Peyer's patch (tissue), 4 donors: Measurements from ENCODE around the gene AP1M1.

Source experiments
- CTCF ChIP-seq, 6 experiments: fragments of 450-650 bp in 4 of 6; fragments of 200-600 bp in 2 of 6; sonication (generic) in 1 of 6; IDR thresholded peaks; one replicate each; pipeline ENCODE4 v1.5.1; 2017 to 2019; ENCODE audit warnings: antibody characterized with exemption in 6 of 6, mild to moderate bottlenecking in 3 of 6, moderate library complexity in 1 of 6
- POLR2A ChIP-seq, 2 donors: fragments of 450-650 bp; IDR thresholded peaks; one replicate each; pipeline ENCODE4 v1.5.1; 2017; ENCODE audit warnings: antibody characterized with exemption in 2 of 2, mild to moderate bottlenecking in 2 of 2, moderate library complexity in 2 of 2

- TF ChIP-seq CTCF (IDR thresholded peaks at IDR 0.05) (no peak), POLR2A (IDR thresholded peaks at IDR 0.05) (no peak)
Measured at GRCh38 chr19:16288544-16288943, 90.8 kb downstream of the AP1M1 start.
